ENCODE measurements around the gene NR2E3.

NR2E3 gene

GRCh38 chr15:71792521-71792920 lies 17.8 kb upstream of the NR2E3 start:
- no peak for DNase-seq

- no peak for DNase-seq
These were observed 11.7 kb upstream of the NR2E3 start for GRCh38 chr15:71798641-71799040.

GRCh38 chr15:71800190-71800589 lies 10.2 kb upstream of the NR2E3 start:
- no peak for DNase-seq

GRCh38 chr15:71800835-71801745 lies 9.3 kb upstream of the NR2E3 start:
- DNase-seq, result no peak

GRCh38 chr15:71801935-71802655 lies 8.3 kb upstream of the NR2E3 start:
- no peak for DNase-seq

GRCh38 chr15:71802770-71803169 lies 7.6 kb upstream of the NR2E3 start:
- no peak for DNase-seq

GRCh38 chr15:71804226-71804625 lies 6.1 kb upstream of the NR2E3 start:
- DNase-seq, result no peak

GRCh38 chr15:71804695-71805470 lies 5.5 kb upstream of the NR2E3 start:
- no peak for DNase-seq

- no peak for DNase-seq
These were observed 3.9 kb upstream of the NR2E3 start for GRCh38 chr15:71806452-71806931.

GRCh38 chr15:71807125-71807629 lies 3.2 kb upstream of the NR2E3 start:
- no peak for DNase-seq

- no peak for DNase-seq
These were observed 2.7 kb upstream of the NR2E3 start for GRCh38 chr15:71807691-71808091.

- DNase-seq, result no peak
These were observed 1.9 kb upstream of the NR2E3 start for GRCh38 chr15:71808311-71809020.

GRCh38 chr15:71809346-71809745 lies 1.0 kb upstream of the NR2E3 start:
- no peak for DNase-seq

- DNase-seq, result no peak
These were observed 832 bp downstream of the NR2E3 start for GRCh38 chr15:71811036-71811736.

GRCh38 chr15:71811752-71812735 lies 1.7 kb downstream of the NR2E3 start:
- no peak for DNase-seq

- no peak for DNase-seq
These were observed 2.8 kb downstream of the NR2E3 start for GRCh38 chr15:71812966-71813722.

- DNase-seq, result no peak
These were observed 3.5 kb downstream of the NR2E3 start for GRCh38 chr15:71813723-71814470.

GRCh38 chr15:71815301-71815700 lies 4.9 kb downstream of the NR2E3 start:
- DNase-seq, result no peak

- DNase-seq, result no peak
These were observed 7.0 kb downstream of the NR2E3 start for GRCh38 chr15:71817351-71817750.
